Measurements from ENCODE around the gene WDR20. TPM values are rescaled to one million over a fixed set of nuclear protein-coding genes. Genes with fewer than 3 reads are reported as not detected.

Gene WDR20
- total RNA-seq, 1 donor from 2014 or later, result 42.3 TPM

- Mint-ChIP-seq H3K36me3 (ENCODE audit: low read depth) (no peaks in the 10 kb centered on the region), H3K9me3 (no peaks in the 10 kb centered on the region), H3K27ac (no peak overlapping the region), H3K4me3 (no peak overlapping the region), H3K27me3 (no peaks in the 10 kb centered on the region), H3K4me1 (no peaks in the 10 kb centered on the region)
- ChIA-PET POLR2A (no interaction called here), CTCF (no interaction called here)
- ATAC-seq (ENCODE audit: low read depth) (no peak), DNase-seq (no peak)
- no peak for TF ChIP-seq CTCF (IDR thresholded peaks at IDR 0.05)
- intact Hi-C loops (cut with micrococcal nuclease), result no loop called here
Observed at GRCh38 chr14:102248121-102248520, 108.4 kb downstream of the WDR20 start.

GRCh38 chr14:102249041-102249440 is 109.3 kb downstream of the WDR20 start:
- Mint-ChIP-seq H3K27ac (no peak overlapping the region), H3K4me3 (no peak overlapping the region), H3K27me3 (no peaks in the 10 kb centered on the region), H3K36me3 (ENCODE audit: low read depth) (no peaks in the 10 kb centered on the region), H3K9me3 (no peaks in the 10 kb centered on the region), H3K4me1 (no peaks in the 10 kb centered on the region)
- intact Hi-C loops (cut with micrococcal nuclease), result no loop called here
- ATAC-seq (ENCODE audit: low read depth) (no peak), DNase-seq (no peak)
- ChIA-PET CTCF (no interaction called here), POLR2A (no interaction called here)
- no peak for TF ChIP-seq CTCF (IDR thresholded peaks at IDR 0.05)

- Mint-ChIP-seq H3K36me3 (ENCODE audit: low read depth) (no peaks in the 10 kb centered on the region), H3K27me3 (no peaks in the 10 kb centered on the region), H3K4me3 (no peak overlapping the region), H3K27ac (no peak overlapping the region), H3K4me1 (no peaks in the 10 kb centered on the region), H3K9me3 (no peaks in the 10 kb centered on the region)
- POLR2A ChIA-PET, result no interaction called here
- ATAC-seq (ENCODE audit: low read depth) (no peak), DNase-seq (no peak)
- CTCF ChIA-PET, result no interaction called here
- TF ChIP-seq CTCF (IDR thresholded peaks at IDR 0.05), result no peak
- intact Hi-C loops (cut with micrococcal nuclease), result no loop called here
Observed at GRCh38 chr14:102249981-102250380, 110.3 kb downstream of the WDR20 start.

GRCh38 chr14:102250636-102251035 is 110.9 kb downstream of the WDR20 start:
- H3K4me3 Mint-ChIP-seq, result no peak overlapping the region
- ChIA-PET CTCF (no interaction called here), POLR2A (no interaction called here)
- H3K4me1 Mint-ChIP-seq, result no peaks in the 10 kb centered on the region
- intact Hi-C loops (cut with micrococcal nuclease), result no loop called here
- no peak for TF ChIP-seq CTCF (IDR thresholded peaks at IDR 0.05)
- ATAC-seq (ENCODE audit: low read depth), result no peak
- no peaks in the 10 kb centered on the region for H3K27me3 Mint-ChIP-seq
- no peaks in the 10 kb centered on the region for H3K9me3 Mint-ChIP-seq
- H3K27ac Mint-ChIP-seq, result no peak overlapping the region
- no peaks in the 10 kb centered on the region for H3K36me3 Mint-ChIP-seq (ENCODE audit: low read depth)
- DNase-seq, result no peak

- ChIA-PET CTCF (no interaction called here), POLR2A (no interaction called here)
- Mint-ChIP-seq H3K27ac (no peak overlapping the region), H3K4me1 (no peaks in the 10 kb centered on the region), H3K9me3 (no peaks in the 10 kb centered on the region), H3K36me3 (ENCODE audit: low read depth) (no peaks in the 10 kb centered on the region), H3K4me3 (no peak overlapping the region), H3K27me3 (no peaks in the 10 kb centered on the region)
- DNase-seq (no peak), ATAC-seq (ENCODE audit: low read depth) (no peak)
- intact Hi-C loops (cut with micrococcal nuclease), result no loop called here
- TF ChIP-seq CTCF (IDR thresholded peaks at IDR 0.05), result no peak
Observed at GRCh38 chr14:102251161-102251560, 111.5 kb downstream of the WDR20 start.
